ENCODE results near the gene TFCP2.
"Not testable (repeated sequence)": the region's sequence is repeated elsewhere in the genome, so short reads cannot be mapped to it uniquely, and the experiment has no call there.

The TFCP2 gene

GRCh38 chr12:51172515-51173431 is at the start of gene TFCP2:
Gene TFCP2 (minus strand): TSS chr12:51173135. CDS start chr12:51172422, 713 bp downstream.
- Histone ChIP-seq H3K4me3 (peak within 1 kb of the TSS; percentile 64), H3K27me3 (ENCODE audit: low read depth) (no peaks in the 10 kb centered on the region), H3K4me1 (peaks cover 11% of the 10 kb centered on the region), H3K9me3 (no peaks in the 10 kb centered on the region), H3K36me3 (replicated peaks) (no peaks in the 10 kb centered on the region)
- in situ Hi-C loops (cut with MboI; ENCODE audit: low sequenced_read_pairs), result no loop called here
- DNase-seq (ENCODE audit: low spot score in 2 of 2), result peak; percentile 93 to 96

DNA sequence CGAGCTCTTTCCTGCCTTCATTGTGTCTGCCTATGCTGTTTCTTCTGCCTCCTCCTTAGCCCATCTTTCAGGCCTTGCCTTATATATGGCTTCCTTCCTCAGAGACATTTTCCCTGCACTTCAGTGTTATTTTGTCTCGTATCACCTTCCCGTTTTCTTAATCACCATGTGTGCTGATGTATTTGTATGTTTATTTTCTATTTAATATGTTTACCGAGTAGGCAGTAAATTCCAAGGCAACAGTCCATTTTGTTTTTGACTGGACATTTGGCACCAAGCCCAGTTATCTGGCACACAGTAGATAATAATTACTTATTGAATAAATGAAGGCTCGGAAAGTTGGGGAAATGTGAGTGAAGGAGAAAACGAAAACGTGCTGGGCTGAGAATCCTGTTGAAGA is 49.5 kb upstream of the TFCP2 start:
- DNase-seq (ENCODE audit: low spot score in 2 of 2), result no peak
- Histone ChIP-seq H3K4me1 (peaks cover 13% of the 10 kb centered on the region), H3K36me3 (replicated peaks) (no peaks in the 10 kb centered on the region), H3K4me3 (no peak overlapping the region), H3K9me3 (no peaks in the 10 kb centered on the region; the same call in 1 of the 2 replicates), H3K27me3 (ENCODE audit: low read depth) (no peaks in the 10 kb centered on the region)
- in situ Hi-C loops (cut with MboI; ENCODE audit: low sequenced_read_pairs), result no loop called here

- H3K36me3 ChIP-seq (replicated peaks); DNase-seq (ENCODE audit: low spot score in 2 of 2); H3K4me3 ChIP-seq; in situ Hi-C loops (cut with MboI; ENCODE audit: low sequenced_read_pairs); H3K27me3 ChIP-seq (ENCODE audit: low read depth); H3K9me3 ChIP-seq: not testable (repeated sequence)
- H3K4me1 ChIP-seq, result peaks cover 16% of the 10 kb centered on the region
Observed at GRCh38 chr12:51219857-51220256, 46.9 kb upstream of the TFCP2 start.

DNA sequence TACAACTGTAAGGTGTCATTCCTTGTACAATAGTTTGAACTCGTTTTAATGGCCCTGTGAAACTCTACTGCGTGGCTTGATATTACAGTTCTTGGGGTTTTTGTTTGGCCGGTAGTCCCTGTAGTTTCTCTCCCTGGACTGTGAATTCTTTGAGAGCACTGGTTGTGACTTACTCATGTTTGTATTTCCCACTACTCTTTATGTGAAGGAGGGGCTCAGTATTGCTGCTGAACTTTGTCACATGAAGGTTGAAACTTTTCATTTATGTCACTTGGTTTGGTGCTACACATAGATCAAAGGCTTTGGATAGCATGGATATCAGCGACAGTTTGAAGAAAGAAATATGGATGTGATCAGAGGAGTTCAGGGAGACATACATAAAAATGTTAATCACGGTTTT is 46.4 kb upstream of the TFCP2 start:
- no peak for DNase-seq (ENCODE audit: low spot score in 2 of 2)
- H3K9me3 ChIP-seq, result no peaks in the 10 kb centered on the region; the same call in 1 of the 2 replicates
- in situ Hi-C loops (cut with MboI; ENCODE audit: low sequenced_read_pairs), result no loop called here
- H3K4me1 ChIP-seq, result peaks cover 16% of the 10 kb centered on the region
- H3K4me3 ChIP-seq, result peak overlapping the region; percentile 55
- no peaks in the 10 kb centered on the region for H3K27me3 ChIP-seq (ENCODE audit: low read depth)
- no peaks in the 10 kb centered on the region for H3K36me3 ChIP-seq (replicated peaks)

DNA sequence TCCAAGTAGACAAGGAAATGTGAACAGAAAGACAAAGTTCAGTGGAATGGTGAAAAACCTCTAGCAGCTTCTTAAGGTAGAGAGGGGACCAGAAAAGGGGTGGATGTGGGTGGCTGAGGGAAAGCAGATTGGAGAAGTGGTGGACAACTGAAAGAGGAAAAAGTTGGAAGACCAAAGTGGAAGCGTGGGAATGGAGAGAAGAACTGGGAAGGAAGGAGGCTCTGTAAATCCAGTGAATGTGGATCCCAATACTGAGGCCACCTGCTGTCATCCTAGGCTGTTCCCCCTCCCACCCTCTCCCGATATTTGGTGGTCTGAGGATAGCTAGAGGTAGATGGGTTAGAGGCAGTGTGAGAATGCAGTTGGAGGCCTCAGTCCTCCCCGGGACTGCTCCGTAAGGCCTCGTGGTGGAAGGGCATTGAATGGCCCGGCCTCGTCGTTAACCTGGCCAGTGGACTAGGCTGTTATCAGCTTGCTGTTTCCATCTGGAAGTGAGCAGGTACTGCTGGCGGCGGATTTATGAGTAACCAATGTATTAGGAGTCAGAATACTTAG is 45.7 kb upstream of the TFCP2 start:
- Histone ChIP-seq H3K27me3 (ENCODE audit: low read depth) (no peaks in the 10 kb centered on the region), H3K36me3 (replicated peaks) (no peaks in the 10 kb centered on the region), H3K4me1 (peaks cover 16% of the 10 kb centered on the region), H3K4me3 (peak overlapping the region; percentile 55), H3K9me3 (no peaks in the 10 kb centered on the region; the same call in 1 of the 2 replicates)
- in situ Hi-C loops (cut with MboI; ENCODE audit: low sequenced_read_pairs), result no loop called here
- DNase-seq (ENCODE audit: low spot score in 2 of 2), result peak; percentile 16 to 51

DNA sequence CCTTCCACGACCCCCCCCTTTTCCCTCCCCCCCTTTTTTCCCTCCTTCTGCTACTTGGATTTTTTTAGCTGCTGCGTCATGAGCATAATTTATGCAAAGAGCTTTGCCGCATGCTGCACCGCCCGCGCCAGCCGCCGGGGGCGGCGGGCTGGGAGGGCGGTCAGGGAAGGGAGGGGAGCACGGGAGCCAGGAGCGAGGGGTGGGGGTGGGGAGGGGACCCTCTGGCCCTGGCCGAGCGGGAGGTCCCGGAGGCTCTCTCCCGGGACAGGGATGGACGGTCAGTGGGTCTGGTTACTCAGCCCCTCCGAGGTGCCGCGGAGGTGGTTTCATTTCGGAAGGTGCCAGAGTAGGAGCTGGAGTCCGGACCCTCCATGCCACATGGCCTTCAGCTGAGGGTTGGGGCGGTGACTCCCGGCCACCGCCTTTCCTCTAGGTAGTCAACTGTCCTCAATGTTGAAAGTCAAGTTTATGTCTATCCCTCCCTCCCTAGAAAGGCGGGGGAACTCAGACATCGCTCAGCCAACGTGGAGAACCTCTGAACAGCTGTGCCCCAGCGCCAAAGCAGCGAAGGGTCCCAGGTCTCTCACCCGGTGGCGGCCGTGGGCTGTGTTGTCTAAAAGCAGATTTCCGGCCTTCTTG is 45.2 kb upstream of the TFCP2 start, which contains the start of gene POU6F1:
TSS of gene POU6F1 (minus strand) at position 95 of the 639 bp plus-strand sequence. CDS start 11,226 bp downstream, outside the sequence.
- DNase-seq (ENCODE audit: low spot score in 2 of 2), result peak; percentile 77 to 85
- Histone ChIP-seq H3K4me1 (peaks cover 16% of the 10 kb centered on the region), H3K4me3 (peak within 1 kb of the TSS; percentile 55), H3K27me3 (ENCODE audit: low read depth) (no peaks in the 10 kb centered on the region), H3K9me3 (no peaks in the 10 kb centered on the region; the same call in 1 of the 2 replicates), H3K36me3 (replicated peaks) (no peaks in the 10 kb centered on the region)
- in situ Hi-C loops (cut with MboI; ENCODE audit: low sequenced_read_pairs), result no loop called here

GRCh38 chr12:51217133-51217967 is 44.4 kb upstream of the TFCP2 start:
- no peaks in the 10 kb centered on the region for H3K36me3 ChIP-seq (replicated peaks)
- peak in 1 of 2 experiments; percentile 62 for DNase-seq (ENCODE audit: low spot score in 2 of 2)
- H3K9me3 ChIP-seq, result no peaks in the 10 kb centered on the region
- in situ Hi-C loops (cut with MboI; ENCODE audit: low sequenced_read_pairs), result no loop called here
- peak overlapping the region; percentile 55 for H3K4me3 ChIP-seq
- H3K4me1 ChIP-seq, result peaks cover 16% of the 10 kb centered on the region
- no peaks in the 10 kb centered on the region for H3K27me3 ChIP-seq (ENCODE audit: low read depth)

DNA sequence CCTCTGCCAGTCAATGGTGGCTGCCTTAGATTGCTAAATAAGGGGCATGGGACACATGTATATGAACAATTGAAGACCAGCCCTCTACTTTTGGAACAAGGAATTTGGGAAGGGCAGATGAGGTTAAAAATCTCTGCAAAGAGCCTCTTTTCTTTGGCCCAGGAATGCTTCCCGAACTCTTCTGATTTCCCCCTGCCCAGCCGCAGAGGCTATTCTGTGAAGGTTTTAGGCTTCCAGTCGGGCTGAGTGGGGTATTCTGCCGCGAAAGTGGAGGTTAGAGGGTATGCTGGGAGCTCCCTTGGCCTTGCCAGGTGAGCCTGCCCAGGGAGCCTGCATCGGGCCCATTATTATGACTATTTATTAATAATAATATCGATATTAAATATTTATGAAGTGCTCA is 43.7 kb upstream of the TFCP2 start:
- Histone ChIP-seq H3K4me3 (peak overlapping the region; percentile 55), H3K9me3 (no peaks in the 10 kb centered on the region), H3K27me3 (ENCODE audit: low read depth) (no peaks in the 10 kb centered on the region), H3K4me1 (peaks cover 16% of the 10 kb centered on the region), H3K36me3 (replicated peaks) (no peaks in the 10 kb centered on the region)
- in situ Hi-C loops (cut with MboI; ENCODE audit: low sequenced_read_pairs), result no loop called here
- peak in 1 of 2 experiments; percentile 38 for DNase-seq (ENCODE audit: low spot score in 2 of 2)

DNA sequence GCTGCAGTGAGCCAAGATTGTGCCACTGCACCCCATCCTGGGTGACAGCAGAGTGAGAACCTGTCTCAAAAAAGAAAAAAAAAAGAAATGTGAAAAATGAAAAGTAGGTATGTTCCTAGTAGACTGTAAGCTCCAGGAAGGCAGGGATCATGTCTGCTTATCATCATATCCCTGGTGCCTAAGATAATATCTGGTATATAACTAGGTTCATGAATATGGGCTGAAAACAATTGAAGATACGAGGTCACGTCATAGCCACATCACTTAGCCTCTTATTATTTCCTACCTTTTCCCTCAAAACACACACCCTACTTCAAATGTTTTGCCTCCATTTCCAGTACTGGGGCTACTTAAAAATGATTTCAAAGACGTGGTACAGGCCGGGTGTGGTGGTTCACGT is 42.0 kb upstream of the TFCP2 start:
- in situ Hi-C loops (cut with MboI; ENCODE audit: low sequenced_read_pairs), result no loop called here
- no peaks in the 10 kb centered on the region for H3K27me3 ChIP-seq (ENCODE audit: low read depth)
- no peaks in the 10 kb centered on the region for H3K9me3 ChIP-seq
- DNase-seq (ENCODE audit: low spot score in 2 of 2), result no peak
- H3K4me3 ChIP-seq, result no peak overlapping the region
- H3K4me1 ChIP-seq, result peaks cover 16% of the 10 kb centered on the region
- H3K36me3 ChIP-seq (replicated peaks), result peaks cover 5% of the 10 kb centered on the region; the same call in 1 of the 2 replicates

DNA sequence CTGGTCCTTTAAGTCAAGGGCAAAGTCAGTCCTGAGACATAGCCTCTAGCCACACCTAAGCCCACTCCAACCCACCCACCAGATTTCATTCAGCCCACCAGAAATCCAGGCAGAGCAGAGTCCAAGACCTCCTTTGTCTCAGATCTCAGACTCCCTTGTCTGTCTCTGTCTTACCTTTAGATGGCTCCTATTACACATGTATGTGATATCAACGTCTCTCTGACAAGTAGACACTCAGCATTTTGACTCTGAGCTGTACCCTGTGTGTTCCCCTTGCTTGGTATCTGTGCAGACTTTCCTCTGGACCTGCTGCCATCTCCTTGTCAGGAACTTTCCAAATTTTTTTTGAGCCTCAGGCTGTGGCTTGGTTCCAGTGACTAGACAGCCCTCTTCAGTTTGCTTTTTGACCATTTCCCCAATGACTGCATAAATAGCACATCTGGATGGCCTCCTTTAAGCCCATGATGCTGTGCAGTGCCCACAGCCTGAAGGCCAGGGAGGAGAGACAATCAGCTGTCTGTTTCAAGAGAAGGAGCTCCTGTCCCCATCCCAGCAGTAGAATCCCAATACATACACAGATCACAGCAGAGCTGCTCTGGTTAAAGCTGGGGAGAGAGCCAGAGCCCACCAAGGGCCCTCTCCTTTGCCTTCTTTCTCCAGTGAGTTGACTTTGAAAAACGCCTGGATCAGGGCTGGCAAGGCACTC is 37.9 kb upstream of the TFCP2 start:
- Histone ChIP-seq H3K4me3 (no peak overlapping the region), H3K27me3 (ENCODE audit: low read depth) (no peaks in the 10 kb centered on the region), H3K9me3 (no peaks in the 10 kb centered on the region), H3K36me3 (replicated peaks) (peaks cover 11% of the 10 kb centered on the region), H3K4me1 (no peaks in the 10 kb centered on the region)
- in situ Hi-C loops (cut with MboI; ENCODE audit: low sequenced_read_pairs), result no loop called here
- no peak for DNase-seq (ENCODE audit: low spot score in 2 of 2)

DNA sequence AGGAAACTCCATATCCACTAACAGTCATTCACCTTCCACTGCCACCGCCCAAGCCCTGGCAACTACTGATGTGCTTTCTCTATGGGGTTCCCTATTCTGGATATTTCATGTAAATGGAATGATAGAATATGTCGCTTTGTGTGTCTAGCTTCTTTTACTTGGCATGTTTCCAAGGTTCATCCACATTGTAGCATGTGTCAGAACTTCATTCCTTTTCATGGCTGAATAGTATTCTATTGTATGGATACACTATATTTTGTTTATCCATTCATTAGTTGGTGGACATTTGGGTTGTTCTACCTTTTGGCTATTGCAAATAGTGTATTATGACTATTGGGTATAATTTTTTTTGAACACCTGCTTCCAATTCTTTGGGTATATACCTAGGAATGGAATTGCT is 36.3 kb upstream of the TFCP2 start:
- Histone ChIP-seq H3K36me3 (replicated peaks) (peaks cover 11% of the 10 kb centered on the region), H3K4me3 (no peak overlapping the region), H3K4me1 (no peaks in the 10 kb centered on the region), H3K9me3 (no peaks in the 10 kb centered on the region), H3K27me3 (ENCODE audit: low read depth) (no peaks in the 10 kb centered on the region)
- DNase-seq (ENCODE audit: low spot score in 2 of 2), result no peak
- in situ Hi-C loops (cut with MboI; ENCODE audit: low sequenced_read_pairs), result no loop called here

DNA sequence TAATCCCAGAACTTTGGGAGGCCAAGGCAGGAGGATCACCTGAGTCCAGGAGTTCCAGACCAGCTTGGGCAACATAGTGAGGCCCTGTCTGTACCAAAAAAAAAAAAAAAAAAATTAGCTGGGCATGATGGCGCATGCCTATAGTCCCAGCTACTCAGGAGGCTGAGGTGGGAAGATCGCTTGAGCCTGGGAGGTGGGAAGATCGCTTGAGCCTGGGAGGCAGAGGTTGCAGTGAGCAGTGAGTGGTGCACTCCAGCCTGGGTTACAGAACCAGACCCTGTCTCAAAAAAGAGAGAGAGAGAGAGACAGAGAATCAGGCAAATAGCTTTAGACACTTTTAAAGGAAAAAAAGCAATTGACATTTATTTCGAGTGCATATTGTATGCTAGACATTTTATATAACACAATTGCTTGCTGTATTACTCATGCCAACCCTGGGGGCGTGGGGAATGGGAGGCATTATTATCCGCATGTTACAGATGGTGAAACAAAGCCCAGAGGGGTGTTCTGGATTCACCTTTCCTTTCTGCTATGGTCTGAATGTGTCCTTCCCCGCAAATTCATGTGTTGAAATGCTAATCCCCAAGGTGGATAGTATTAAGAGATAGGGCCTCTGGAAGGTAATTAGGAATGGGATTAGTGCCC is 35.2 kb upstream of the TFCP2 start:
- in situ Hi-C loops (cut with MboI; ENCODE audit: low sequenced_read_pairs), result no loop called here

More for the DNA sequence above, 35.2 kb upstream of the TFCP2 start:
- Histone ChIP-seq H3K4me3 (no peak overlapping the region), H3K9me3 (no peaks in the 10 kb centered on the region), H3K36me3 (replicated peaks) (peaks cover 17% of the 10 kb centered on the region), H3K27me3 (ENCODE audit: low read depth) (no peaks in the 10 kb centered on the region), H3K4me1 (no peaks in the 10 kb centered on the region)
- DNase-seq (ENCODE audit: low spot score in 2 of 2), result no peak
